ENCODE measurements around the gene RAVER2.
"Not testable (repeated sequence)": the region's sequence is repeated elsewhere in the genome, so short reads cannot be mapped to it uniquely, and the experiment has no call there.

RAVER2 gene

GRCh38 chr1:64744492-64745180, at the start of gene RAVER2:
TSS of gene RAVER2 (plus strand) at chr1:64745075. CDS start at chr1:64745173, 98 bp downstream.
- DNase-seq = peak; percentile 40

- no peak for DNase-seq
These were observed 48.0 kb upstream of the RAVER2 start for GRCh38 chr1:64696879-64697278.

GRCh38 chr1:64699327-64699726, 45.5 kb upstream of the RAVER2 start:
- no peak for DNase-seq

GRCh38 chr1:64701071-64701470, 43.8 kb upstream of the RAVER2 start:
- DNase-seq = no peak

- DNase-seq = no peak
These were observed 43.0 kb upstream of the RAVER2 start for GRCh38 chr1:64701886-64702285.

GRCh38 chr1:64702670-64703069, 42.2 kb upstream of the RAVER2 start:
- DNase-seq = not testable (repeated sequence)

GRCh38 chr1:64703600-64703999, 41.3 kb upstream of the RAVER2 start:
- no peak for DNase-seq

- no peak for DNase-seq
These were observed 39.3 kb upstream of the RAVER2 start for GRCh38 chr1:64705591-64705990.

GRCh38 chr1:64711266-64711665, 33.6 kb upstream of the RAVER2 start:
- DNase-seq = no peak

- DNase-seq = no peak
These were observed 32.8 kb upstream of the RAVER2 start for GRCh38 chr1:64712049-64712448.

- DNase-seq = no peak
These were observed 29.7 kb upstream of the RAVER2 start for GRCh38 chr1:64715186-64715585.

- DNase-seq = no peak
These were observed 23.7 kb upstream of the RAVER2 start for GRCh38 chr1:64721135-64721534.

GRCh38 chr1:64721576-64722145, 23.2 kb upstream of the RAVER2 start:
- no peak for DNase-seq

GRCh38 chr1:64727861-64728260, 17.0 kb upstream of the RAVER2 start:
- no peak for DNase-seq

GRCh38 chr1:64733581-64734286, 11.1 kb upstream of the RAVER2 start:
- DNase-seq = no peak

- no peak for DNase-seq
These were observed 10.6 kb upstream of the RAVER2 start for GRCh38 chr1:64734287-64734652.

GRCh38 chr1:64740687-64741086, 4.2 kb upstream of the RAVER2 start:
- not testable (repeated sequence) for DNase-seq

GRCh38 chr1:64743954-64744491, 852 bp upstream of the RAVER2 start:
- no peak for DNase-seq

GRCh38 chr1:64745181-64745985, 508 bp downstream of the RAVER2 start:
- no peak for DNase-seq

- no peak for DNase-seq
These were observed 1.4 kb downstream of the RAVER2 start for GRCh38 chr1:64745986-64746940.

GRCh38 chr1:64748222-64748621, 3.3 kb downstream of the RAVER2 start:
- no peak for DNase-seq

GRCh38 chr1:64748706-64749105, 3.8 kb downstream of the RAVER2 start:
- no peak for DNase-seq
